Measurements from ENCODE around the gene STYK1.
A peak's percentile ranks its signal among the peaks of the same experiment; 100 is the strongest.

Gene STYK1

DNA sequence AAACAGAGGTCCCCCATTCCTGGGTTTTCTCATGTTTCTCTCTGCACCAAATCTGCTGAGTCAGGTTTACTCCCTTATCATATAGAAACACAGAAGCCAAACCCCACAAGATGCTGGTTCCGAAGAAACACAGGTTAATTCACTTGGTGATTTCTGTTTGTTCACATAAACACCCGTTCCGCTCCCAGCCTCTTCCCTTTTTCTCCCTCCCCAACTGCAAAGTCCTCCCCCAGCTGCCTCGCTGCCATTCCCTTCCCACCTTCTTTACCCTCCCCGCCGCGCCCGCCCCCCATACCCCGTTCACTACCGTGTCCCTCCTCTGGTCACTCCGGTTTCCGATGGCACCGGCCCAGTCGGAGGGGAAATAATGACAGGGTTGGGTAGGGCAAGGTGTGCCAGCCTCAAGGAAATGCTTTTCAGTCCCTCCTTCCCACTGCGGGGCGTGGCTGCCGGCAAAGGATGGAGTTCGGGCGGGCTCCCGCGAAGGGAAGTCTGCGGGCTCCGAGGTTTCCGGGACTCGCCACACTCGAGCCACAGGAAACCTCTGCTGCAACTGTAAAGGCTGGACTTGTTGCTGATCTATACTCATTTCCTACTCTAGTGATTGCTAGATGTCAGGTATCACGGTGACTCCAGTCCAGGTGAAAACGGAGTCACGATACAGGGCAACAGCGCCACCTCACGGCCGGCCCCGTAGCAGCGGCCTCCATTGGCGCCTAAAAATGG, at the start of gene STYK1:
TSS of gene STYK1 (minus strand) at position 394 of the 726 bp plus-strand sequence. CDS start 39,434 bp downstream, outside the sequence.
- peak; percentile 17 to 39 for DNase-seq (ENCODE audit: low read depth in 1 of 2, low spot score in 1 of 2)

DNA sequence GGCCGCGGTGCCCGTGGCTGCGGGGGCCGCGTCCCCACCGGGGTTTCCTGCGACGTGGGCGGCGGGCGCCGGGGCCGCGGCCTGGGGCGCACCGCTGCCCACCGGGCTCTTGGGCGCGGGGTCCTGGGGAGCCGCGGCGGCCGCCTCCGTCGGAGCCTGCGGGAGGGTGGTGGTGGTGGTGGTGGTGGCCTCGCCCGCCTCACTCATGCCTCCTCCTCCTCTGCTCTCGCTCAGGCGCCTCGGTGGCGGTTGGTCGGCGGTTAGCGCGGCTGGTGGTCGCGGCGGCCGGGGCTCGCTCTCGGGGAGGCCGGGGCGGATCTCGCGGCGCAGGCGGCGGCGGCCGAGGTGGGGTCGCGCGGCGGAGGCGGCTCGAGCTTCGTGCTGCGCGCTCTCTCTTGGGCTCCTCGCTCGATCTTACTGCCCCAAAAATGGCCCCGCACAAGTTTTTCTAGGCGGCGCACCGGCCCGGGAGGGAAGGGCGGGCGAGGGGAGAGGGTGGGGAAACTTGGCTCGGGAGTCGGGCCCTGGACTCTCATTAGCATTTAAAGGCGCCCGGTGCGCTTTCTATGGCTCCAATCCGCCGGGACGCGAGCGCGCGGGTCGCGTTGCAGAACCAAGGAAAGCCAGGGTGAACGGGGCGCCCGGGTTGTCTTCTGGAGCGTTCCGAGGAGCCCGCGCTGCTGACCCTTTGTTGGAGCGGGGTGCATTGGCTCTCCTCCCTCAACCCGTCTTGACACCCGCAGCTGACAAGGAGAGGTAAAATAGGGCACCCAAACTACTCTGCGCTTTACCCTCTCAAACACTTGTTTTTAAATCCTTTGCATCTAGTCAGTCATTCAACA, 49.3 kb upstream of the STYK1 start, which contains the start of gene YBX3:
TSS of gene YBX3 (minus strand) at position 419 of the 842 bp plus-strand sequence. CDS start at position 207, 212 bp downstream.
- DNase-seq (ENCODE audit: low read depth in 1 of 2, low spot score in 1 of 2), result peak; percentile 12 to 25

- DNase-seq (ENCODE audit: low read depth in 1 of 2, low spot score in 1 of 2), result peak; percentile 25 to 28
Measured at GRCh38 chr12:10722502-10722904, 48.7 kb upstream of the STYK1 start.

- peak; percentile 25 to 42 for DNase-seq (ENCODE audit: low read depth in 1 of 2, low spot score in 1 of 2)
Measured at GRCh38 chr12:10721651-10722501, 48.0 kb upstream of the STYK1 start.

DNA sequence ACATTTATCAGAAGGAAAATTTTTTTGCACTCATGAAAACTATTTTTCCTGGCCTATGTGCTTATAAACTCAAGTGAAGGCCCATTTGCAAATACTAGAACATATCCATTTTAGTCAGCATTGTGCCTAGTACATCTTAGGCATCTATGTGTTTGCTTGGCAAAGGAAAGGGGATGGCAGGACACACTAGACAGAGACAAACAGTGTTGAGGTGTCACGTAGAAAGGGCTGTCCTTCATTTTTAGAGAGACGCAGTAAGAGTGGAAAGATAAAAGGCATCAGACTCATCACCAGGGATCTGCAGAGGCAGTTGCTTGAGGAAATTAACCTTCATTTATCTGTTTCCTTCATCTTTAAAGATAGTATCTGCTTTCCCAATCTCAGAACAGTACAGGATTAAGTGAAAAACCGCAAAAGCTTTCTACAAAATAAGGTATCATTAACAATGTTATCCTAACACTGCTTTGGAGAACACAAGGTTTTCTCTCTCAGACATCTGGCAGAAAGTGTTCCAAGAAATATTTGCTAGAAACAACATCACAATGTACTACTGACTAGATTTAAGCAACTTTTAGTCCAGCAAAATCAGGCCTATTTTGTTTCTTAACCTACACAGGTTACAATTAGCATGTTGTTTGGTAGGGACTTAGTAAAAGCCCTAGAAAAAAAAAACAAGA, 47.3 kb upstream of the STYK1 start:
- no peak for DNase-seq (ENCODE audit: low read depth in 1 of 2, low spot score in 1 of 2)

DNA sequence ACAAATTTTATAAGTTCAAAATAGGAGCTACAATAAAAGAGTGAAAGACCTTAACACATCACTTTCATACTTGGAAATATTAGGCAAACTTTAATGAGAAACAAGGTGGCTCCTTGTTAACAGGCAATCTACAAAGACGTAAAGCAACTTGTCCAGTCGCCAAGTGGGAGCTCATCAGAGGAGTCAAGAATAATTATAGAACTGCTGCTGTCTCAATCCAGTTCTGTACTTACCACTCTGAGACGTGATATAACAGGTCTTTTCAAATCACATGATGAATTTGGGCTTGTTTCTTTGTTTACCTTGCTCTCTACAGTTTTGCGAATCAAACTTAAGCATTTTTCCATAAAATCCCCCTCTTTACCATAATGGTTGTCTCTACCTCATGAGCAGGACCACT, 45.6 kb upstream of the STYK1 start:
- no peak for DNase-seq (ENCODE audit: low read depth in 1 of 2, low spot score in 1 of 2)

DNA sequence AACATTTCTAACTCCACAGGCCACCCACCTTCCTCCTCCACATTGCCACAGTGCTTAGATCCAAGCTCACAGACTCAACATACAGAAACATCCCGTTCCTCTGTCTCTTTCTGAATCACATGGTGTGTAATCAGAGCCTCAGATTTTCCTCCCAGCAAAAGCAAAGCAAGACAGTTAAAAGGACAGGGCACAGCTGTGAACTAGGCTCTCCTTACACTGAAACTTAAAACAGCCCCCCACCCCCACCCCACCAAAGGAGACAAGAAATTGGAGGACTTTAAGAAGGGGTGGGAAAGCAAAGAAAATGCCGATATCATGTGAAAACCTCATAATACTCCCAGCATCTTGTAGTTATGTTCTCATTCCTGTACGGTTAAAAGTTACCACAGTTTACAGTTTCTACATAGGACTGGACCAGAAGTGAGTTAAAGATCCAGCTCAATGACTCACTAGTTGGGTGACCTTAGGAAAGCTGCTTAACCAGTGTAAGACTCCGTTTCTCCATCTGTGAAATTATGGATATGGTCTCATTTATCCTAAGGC, 44.5 kb upstream of the STYK1 start:
- DNase-seq (ENCODE audit: low read depth in 1 of 2, low spot score in 1 of 2), result no peak

- DNase-seq (ENCODE audit: low read depth in 1 of 2, low spot score in 1 of 2), result no peak
Measured at GRCh38 chr12:10717410-10717809, 43.6 kb upstream of the STYK1 start.

GRCh38 chr12:10716704-10717315, 43.0 kb upstream of the STYK1 start:
- DNase-seq (ENCODE audit: low read depth in 1 of 2, low spot score in 1 of 2), result no peak

DNA sequence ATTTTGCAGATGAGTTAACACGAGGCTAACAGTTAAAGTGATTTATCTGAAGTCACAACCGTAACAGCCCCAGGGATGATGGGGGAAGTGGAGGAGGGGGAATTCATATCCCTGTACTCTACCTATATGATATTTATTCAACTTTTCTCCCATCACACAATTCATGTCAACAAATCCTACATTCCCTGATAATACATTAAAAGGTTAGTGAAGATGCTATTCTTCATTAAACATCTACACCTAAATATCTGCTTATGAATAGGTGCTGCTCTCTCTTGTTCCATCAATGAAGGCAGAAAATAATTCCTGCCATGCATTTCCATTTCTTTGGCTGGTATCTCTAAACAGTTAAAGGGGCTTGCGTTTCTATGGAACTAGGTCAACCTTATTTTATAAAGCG, 42.4 kb upstream of the STYK1 start:
- no peak for DNase-seq (ENCODE audit: low read depth in 1 of 2, low spot score in 1 of 2)

GRCh38 chr12:10715491-10715890, 41.6 kb upstream of the STYK1 start:
- DNase-seq (ENCODE audit: low read depth in 1 of 2, low spot score in 1 of 2), result peak in 1 of 2 donors; percentile 22

- DNase-seq (ENCODE audit: low read depth in 1 of 2, low spot score in 1 of 2), result no peak
Measured at GRCh38 chr12:10709808-10710207, 36.0 kb upstream of the STYK1 start.

DNA sequence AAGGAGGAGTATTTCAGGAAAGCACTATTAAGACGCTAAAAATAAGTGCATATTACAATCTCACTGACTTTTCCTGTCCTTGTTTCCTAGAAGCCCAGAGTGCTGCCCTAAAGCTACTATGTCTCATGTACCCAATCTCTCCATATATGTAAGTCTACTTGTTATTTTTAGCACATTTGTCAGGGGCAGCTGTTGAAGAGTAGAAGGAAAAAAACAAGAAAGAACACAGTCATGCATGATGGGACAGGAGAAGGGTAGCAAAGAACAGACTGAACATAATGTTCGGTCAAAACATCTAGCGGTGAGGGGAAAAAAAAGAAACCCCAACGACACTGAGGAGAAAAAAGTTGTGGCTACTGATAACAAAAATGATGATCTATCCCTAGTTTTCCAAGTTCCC, 35.0 kb upstream of the STYK1 start:
- DNase-seq (ENCODE audit: low read depth in 1 of 2, low spot score in 1 of 2), result no peak

GRCh38 chr12:10705655-10706054, 31.8 kb upstream of the STYK1 start:
- no peak for DNase-seq (ENCODE audit: low read depth in 1 of 2, low spot score in 1 of 2)

GRCh38 chr12:10701843-10702242, 28.0 kb upstream of the STYK1 start:
- DNase-seq (ENCODE audit: low read depth in 1 of 2, low spot score in 1 of 2), result no peak

GRCh38 chr12:10701131-10701681, 27.4 kb upstream of the STYK1 start:
- DNase-seq (ENCODE audit: low read depth in 1 of 2, low spot score in 1 of 2), result peak in 1 of 2 donors; percentile 49

- no peak for DNase-seq (ENCODE audit: low read depth in 1 of 2, low spot score in 1 of 2)
Measured at GRCh38 chr12:10700581-10700980, 26.7 kb upstream of the STYK1 start.

- DNase-seq (ENCODE audit: low read depth in 1 of 2, low spot score in 1 of 2), result no peak
Measured at GRCh38 chr12:10697862-10698261, 24.0 kb upstream of the STYK1 start.

GRCh38 chr12:10697156-10697555, 23.3 kb upstream of the STYK1 start:
- DNase-seq (ENCODE audit: low read depth in 1 of 2, low spot score in 1 of 2), result no peak

- DNase-seq (ENCODE audit: low read depth in 1 of 2, low spot score in 1 of 2), result no peak
Measured at GRCh38 chr12:10690906-10691305, 17.1 kb upstream of the STYK1 start.
